Activated CD8-positive, alpha-beta memory T cell treated with anti-CD3 and anti-CD28 coated beads, Interleukin-2, amount 50 U/mL, for 48 hours (primary cell): Measurements from ENCODE around the gene TBC1D8.

Experiments
- DNase-seq: peaks from one replicate; pipeline ENCODE4 v3.0.0-alpha.2; 2020

The TBC1D8 gene

DNA sequence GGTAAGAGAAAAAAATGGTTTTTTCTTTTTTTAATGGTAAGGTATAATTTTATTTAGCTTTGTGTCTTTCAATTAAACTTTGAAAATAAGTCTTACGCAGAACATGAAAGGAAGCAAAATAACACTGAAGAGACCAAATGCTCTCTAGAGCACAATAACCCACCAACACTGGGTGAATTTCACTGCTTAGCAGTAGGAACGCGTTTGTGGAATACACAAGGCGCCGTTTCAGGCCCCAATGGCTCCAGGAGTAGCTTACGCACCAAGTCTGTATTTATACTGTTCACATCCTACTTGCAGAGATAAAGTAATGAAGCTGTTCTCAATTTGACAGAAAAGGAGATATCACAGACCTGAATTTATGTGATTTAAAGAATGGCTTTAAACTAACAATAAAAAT, 125.6 kb downstream of the TBC1D8 start:
- DNase-seq = no peak

DNA sequence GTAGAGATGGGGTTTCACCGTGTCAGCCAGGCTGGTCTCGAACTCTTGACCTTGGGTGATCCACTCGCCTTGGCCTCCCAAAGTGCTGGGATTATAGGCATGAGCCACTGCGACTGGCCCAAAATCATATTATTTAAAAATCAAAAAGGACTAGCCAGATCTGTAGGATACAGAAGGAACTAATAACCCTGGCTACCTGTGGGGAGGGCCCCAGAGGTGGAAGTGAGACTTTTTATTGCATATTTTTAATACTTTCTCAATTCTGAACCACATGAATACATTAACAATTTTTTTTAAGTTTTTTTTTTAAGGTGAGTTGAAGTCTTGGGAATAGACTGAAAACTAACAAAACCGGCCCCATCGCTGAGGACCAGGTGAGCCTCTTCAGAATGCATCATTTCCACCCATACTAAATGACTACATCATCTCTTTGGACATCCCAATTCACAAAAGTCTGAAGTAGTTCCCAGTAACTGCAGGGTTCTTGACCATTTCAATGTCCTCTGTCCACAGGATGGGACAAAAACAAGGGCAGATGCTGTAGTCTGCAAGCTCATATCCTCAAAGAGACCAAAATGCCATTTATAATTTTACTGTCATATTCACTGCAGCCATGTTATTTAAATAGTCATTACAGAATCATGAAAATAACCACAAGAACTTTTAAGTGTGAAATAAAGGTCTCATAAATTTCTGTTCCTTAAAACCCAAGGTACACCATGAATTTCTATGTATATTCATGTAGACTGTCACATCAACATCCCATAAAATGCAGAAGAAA, 127.7 kb downstream of the TBC1D8 start:
- DNase-seq = no peak

DNA sequence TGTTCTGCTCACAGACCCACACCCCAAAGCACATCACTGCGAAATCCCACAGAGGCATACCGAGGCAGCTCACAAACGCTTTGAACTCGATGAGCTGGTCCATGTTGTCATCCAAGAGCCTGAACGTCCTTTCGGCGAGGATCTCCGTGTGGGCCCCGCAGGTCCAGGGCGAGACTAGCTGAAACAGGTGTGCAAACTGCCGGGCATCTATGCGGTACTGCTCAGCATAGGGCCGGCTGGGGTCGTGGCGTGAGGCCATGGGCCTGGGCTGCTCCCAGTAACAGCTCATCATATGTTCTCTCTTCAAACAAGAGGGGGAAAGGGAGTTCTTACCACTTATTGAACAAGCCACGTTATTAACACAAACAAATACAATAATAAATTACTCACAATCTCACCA, 129.0 kb downstream of the TBC1D8 start:
- no peak for DNase-seq

DNA sequence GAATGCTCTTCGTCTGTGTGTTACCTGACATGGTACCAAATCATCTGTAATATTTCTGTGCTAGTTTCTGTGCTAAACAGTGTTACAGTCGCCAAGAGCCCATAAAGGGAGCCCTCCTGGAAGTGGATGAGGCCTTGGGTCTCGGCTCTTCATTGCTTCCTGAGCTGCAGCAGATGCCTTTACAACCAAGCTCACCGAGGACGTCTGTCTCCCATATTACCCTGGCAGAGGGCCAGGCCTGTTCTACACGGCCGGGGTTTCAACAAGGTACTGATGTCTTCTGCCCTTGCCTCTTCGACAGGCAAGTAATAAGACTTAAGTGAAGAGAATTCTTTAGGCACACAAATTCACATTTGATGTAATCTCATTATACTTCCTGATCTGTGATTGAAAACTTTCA, 132.2 kb downstream of the TBC1D8 start:
- no peak for DNase-seq

DNA sequence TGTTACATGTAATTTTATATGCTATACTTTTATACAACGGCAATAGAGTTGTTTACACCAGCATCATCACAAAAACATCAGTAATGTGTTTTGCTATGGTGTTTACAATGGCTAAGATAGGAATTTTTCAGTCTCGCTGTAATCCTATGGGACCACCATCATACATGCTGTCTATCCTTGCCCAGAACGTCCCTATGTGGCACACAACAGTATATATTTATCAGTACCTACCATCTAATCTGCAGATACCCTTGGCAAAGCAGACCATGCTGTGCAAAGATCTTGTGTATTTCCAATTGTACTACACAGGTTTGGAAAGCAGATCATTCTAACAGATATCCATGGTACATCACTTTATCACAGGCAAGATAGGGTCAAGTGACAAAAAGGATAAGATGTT, 133.8 kb downstream of the TBC1D8 start:
- no peak for DNase-seq

DNA sequence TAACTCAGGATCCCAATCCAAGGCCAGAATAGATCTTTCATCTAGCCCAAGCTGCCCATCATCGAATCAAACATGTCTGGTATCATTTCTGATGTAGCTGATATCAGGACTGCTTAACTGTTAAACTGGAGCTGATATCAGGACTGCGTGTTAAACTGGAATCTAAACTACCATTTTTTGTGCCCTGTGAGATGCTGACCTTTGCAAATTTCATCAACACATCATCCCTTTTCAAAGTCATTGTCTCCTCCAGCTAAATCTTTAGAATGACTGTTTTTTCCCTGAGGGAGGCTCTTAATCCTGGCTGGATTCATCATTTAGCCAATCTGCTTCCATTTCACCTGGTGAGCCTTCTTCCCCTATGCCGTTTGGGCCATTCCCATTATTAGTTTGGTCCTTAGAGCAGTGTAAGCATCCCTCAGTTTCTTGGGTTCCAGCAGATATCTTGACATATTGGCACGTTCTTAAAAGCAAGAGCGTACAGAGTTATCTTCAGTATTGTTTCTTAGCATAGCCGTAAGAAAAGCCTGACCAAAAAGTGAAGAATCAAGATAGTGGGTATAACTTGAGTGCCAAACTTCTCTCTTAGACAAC, 136.8 kb downstream of the TBC1D8 start:
- DNase-seq = no peak

DNA sequence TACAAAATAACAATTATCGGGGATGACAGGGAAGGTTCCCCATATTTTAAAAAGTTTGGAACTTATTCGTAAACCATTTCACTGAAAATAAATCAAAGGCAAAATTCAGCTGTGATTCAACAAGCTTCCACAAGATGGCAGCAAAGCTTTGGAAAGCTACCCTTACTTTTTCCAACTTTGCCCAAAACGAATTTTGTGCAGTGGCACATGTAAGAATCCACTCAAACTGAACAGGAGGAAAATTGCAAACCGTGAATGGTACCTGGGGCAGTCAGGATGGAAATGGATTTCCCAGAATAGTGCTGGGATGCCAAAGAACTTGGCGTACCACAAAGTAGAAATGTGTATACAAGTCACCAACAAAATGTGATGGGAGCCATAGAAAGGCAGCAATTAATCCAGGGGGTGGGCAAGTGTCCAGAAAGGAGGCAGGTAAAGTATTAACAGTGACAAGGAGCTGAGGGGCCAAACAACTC, 138.4 kb downstream of the TBC1D8 start:
- peak; percentile 52 for DNase-seq

DNA sequence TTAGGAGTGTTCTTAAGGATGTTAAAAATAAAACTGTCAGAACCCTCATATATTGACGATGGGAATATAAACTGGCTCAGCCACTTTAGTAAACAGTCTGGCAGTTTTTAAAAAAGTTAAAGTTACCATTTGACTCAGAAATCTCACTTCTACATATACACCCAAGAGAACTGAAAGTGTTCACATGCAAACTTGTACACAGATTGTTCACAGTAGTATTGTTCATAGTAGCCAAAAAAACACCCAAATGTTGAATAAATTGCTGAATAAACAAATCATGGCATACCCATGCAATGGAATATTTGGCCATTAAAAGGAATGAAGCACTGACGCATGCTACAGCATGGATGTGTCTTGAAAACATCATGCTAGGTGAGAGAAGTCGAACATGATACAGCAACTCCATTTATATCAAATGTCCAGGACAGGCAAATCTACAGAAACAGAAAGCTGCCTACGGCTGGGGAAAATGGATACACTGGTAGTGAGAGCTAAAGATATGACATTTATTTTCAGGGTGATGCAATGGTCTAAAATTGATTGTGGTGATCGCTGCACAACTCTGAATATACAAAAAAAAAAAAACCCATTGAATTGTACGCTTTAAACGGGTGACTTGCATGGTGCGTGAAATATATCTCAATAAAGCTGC, 139.0 kb downstream of the TBC1D8 start:
- no peak for DNase-seq

DNA sequence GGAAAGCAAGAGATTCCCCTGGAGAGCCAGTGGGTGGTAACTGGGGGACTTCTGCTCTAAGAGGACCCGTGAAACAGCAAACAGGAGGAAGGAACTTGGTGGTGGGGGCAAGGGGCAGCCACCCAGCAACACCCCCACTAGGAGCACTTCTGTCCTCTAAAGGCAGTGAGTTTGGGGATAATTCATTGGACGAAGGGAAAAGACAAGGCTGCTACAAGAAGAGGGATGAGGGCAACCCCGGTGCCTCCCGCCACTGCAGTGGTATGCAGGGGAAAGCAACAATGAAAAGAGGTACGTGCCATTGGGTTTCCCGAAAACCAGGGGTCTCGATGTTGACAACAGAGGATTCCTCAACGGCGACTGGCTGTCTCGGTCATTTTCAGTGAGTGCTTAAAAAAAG, 140.0 kb downstream of the TBC1D8 start:
- DNase-seq = peak; percentile 47

DNA sequence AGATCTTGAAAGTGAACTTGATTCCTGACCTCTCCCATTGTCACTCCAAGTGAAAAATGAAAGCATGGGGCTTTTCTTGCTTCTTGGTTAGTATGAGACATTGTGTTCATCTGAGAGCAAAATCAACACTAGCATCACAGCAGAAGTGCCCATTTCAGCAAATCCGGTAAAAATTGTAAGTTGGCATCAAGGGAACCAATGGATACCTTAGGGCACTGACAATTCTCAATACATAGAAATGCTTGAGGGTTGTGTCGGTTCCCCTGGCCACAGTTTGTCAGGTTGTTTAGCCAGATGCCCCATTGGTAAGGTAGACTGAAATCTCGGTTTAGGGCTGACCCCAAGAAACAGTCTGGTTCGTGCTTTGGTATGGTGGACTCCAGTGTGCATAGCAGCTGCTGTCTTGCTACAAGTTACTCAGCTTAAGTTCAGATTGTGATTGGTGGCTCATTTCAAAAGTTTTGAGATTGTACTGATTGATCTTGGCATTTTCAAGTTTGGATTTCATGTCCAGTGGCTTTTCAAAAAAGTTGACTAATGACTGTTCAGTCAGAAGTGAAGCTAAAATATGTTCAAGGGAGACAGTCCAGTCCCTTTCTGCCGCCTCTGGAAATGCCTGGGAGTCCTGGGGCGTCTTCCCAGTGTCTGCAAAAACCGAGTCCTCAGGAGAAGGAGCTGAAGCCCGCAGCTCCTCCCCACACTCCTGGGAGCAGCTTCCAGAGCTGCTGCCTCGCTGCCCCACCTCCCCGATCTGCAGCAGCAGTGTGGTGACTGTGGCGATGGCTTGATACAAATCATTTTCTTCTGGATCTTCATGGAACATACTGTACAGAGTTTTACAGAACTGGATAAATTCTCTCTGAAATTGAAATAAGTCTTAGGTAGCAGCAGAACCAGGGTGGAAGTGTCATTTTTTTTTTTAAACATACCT, 143.5 kb downstream of the TBC1D8 start:
- DNase-seq = peak; percentile 65

DNA sequence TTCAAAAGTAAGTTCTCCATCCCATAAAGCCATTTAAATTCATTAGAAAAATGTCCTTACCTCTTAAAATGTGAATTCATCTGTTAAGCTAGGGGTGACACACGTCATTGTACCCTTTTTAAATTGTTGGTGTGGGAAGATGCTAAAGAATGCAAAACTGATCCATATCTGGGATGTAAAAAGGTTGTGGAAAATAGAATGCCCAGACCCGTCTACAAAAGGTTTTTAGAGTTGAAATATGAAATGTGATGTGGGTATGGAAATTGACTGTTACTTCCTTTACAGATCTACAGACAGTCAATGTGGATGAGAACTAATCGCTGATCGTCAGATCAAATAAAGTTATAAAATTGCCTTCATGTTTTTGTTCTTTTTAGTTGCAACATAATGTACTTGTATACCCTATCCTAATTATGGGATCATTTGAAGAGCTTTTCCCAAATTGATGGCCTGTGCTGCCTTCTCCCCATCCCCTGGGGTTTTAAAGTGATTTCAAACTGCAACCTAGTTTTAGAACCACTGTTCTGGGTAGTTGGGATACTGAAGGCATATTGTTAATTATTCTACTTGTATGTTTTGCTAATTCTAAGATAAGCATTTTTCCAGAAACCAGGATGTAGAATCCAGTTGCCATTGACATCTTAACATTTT, 145.0 kb downstream of the TBC1D8 start:
- no peak for DNase-seq

DNA sequence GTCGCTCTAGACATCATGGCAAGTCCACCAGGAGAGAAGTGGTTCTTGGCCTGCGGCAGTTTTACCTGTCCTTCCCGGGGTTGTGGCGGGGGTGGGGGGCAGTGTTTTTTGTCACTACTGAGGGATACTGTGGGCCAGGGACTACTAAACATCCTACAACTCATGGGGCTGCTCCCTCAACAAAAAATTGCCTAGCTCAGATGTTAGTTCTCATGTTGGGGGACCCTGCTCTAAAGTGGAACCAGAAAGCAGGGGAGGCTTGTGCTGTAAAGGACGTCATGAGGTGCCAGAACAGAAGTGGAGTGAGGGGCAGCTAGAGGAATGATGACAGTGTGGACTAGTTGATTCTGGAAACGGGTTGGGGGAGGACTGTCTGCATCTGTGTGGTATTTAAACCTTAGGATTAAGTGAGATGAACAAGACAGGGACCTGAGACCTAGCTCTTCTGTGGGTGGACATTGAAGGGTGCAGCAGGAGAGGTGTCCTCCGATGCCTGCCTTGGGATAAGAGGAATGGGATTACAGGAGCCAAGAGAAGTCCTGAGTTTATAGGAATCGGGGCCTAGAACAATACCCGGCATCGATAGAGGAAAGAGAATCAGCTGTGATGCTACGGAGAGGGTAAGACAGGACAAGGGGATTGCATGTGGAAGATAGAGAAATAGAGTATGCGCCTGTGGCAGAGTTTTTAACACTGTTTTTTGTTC, 146.4 kb downstream of the TBC1D8 start:
- DNase-seq = peak; percentile 54

DNA sequence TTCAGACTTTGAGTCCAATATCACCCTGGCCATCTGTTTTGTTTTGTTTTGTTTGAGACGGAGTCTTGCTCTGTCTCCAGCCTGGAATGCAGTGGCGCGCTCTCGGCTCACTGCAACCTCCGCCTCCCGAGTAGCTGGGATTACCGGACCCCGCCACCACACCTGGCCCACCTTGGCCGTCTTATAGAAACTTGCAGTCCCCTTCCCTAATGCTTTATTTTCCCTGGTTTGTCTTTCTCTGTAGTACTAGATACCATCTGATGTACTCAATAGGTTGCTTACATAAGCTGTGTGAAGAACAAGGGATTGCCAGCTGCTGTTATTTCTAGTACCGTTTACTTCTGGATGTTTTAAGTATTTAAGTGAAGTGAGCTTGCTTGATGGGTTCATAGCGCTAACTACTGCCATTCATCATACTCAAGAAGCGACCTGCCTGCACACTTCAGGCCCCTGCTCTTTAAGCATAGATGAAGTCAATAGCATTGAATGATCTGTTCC, 147.9 kb downstream of the TBC1D8 start:
- DNase-seq = peak; percentile 54

DNA sequence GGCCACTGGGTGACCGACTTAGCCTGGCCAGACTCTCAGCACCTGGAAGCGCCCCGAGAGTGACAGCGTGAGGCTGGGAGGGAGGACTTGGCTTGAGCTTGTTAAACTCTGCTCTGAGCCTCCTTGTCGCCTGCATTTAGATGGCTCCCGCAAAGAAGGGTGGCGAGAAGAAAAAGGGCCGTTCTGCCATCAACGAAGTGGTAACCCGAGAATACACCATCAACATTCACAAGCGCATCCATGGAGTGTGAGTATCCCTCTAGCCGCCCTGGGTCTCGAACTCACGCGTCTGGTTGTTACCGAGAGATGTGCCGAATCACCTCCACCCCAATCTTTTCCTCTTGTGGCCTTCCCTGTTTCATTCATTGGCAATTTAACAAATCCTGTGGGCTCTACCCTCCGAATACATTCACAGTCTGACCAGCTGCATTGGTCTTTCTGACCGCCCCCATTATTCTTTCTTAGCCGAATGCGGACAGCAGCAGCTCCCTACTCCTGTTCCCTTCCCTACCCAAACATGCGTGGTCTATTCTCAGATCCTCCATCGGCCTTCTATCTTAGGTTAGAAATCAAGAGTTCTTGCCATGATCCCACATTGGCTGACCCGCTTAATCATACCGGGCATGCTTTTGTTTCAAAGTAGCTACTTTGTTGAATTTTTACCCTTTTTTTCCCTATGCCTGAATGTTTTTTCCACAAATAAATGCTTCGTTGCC, 148.5 kb downstream of the TBC1D8 start:
- no peak for DNase-seq

DNA sequence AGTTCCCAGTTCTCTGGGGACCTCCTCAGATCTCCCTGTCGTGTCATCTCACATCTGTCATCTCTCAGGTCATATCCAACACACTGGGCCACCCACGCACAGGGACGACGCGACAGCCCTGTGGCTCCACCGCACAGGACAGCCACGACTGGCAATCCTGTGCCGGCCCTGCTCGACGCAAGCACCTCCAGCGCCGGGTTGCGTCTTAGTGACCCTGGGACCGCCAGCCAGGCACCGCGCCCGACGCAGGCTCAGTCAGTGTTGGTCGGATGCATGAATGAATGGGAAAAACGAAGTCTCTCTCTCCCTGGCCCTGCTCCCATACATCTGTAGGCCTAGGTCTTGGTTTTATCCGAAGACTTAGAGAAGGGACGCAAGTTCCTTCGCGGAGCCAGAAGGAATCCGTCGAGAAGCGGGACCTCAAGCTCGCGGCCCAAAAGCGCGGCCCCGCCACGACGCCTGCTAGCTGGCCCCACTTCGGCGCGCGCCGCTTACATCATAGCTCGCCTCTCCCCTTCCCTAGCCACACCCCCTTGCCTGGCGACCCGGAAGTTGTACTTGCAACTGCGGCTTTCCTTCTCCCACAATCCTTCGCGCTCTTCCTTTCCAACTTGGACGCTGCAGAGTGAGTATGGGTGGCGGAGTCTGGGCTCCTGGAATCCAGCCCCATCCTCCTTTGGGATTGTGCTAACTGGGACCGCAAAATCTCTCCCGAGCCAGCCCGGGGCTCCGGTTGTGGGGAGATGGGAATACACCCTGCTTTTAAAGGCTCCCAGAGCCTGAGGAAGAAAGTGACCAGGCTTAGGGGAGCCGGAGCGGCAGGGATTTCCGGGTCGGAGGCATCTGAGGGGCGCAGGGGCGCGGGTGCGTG, 149.3 kb downstream of the TBC1D8 start, which contains the start of gene RPL31:
Gene RPL31 (plus strand): TSS at position 599 of the 871 bp plus-strand sequence. CDS start 413 bp downstream, outside the sequence.
- DNase-seq = peak; percentile 95

DNA sequence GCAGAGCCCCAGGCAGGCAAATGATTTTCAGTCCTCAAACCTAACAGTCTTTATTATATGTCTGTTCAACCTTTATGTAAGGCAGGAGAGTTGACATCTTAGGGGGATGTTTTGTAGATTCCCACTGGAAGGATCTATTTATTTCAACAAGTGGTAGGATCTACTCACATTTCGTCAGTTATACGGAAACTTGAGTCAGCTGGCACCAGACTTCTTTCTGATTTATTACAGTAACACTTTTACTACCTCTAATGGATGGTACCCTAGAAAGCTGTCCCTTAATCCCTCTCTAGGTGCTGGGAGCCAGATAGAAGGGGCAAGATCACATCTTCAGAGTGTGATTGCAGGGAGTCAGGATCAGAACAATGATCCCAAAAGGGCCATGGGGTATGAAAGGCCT, 151.2 kb downstream of the TBC1D8 start:
- DNase-seq = peak; percentile 28

DNA sequence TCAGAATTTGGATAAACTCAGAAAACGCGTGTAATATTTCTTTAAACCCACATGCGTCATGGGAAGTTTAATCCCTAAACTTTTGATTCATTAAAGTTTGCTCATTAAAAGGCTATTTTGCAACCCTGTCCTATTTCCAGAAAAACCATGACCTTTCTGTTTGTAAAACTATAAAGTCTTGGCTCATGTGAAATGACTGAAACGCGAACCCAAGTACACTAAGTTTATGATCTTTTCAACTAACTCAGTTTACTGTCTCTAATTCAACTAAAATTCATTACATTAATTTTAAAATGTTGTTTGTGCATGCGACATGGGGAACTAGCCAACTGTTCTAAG, 153.0 kb downstream of the TBC1D8 start:
- DNase-seq = no peak

DNA sequence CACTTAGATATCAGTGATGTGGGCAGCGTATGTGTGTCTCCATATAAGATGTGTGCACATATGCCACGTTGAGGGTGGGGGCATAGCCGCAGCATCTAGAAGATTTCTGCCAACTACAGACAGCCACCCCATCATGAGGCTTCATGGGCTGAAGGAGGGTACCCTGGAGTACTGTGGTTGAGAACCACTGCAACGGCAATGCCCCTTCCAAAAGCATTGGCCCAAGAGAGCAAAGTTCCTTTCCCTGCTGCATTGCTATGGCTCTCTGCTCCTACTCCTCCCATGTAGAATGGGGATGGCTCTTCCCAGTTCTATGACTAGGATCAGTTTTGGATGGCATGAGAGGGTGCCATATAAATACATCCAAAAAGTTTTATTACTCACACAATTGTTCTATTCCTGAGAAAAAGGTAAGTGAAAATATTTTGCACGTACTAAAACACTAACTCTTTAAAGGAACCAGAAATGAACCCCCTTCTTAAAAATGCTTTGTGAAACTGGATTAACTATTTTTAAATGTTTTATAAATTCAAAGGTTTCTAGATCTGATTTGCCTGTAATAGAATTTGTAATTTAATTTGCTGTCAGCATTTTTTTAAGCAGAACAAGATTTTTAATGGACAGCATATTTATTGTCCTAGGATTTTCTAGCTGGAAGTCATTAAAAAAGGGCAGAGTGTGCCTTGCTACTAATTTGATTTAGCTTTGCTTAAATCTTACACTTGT, 153.5 kb downstream of the TBC1D8 start:
- DNase-seq = peak; percentile 30
